ENCODE results near the gene CAMTA1. TPM values are rescaled to one million over a fixed set of nuclear protein-coding genes. Genes with fewer than 3 reads are reported as not detected.

CAMTA1 gene
- polyA plus RNA-seq, 1 experiment, result 23.1 TPM

GRCh38 chr1:6972399-6972798 lies 187.1 kb downstream of the CAMTA1 start:
- ChIA-PET CTCF (no interaction called here), POLR2A (no interaction called here)
- TF ChIP-seq, protein P1, sequence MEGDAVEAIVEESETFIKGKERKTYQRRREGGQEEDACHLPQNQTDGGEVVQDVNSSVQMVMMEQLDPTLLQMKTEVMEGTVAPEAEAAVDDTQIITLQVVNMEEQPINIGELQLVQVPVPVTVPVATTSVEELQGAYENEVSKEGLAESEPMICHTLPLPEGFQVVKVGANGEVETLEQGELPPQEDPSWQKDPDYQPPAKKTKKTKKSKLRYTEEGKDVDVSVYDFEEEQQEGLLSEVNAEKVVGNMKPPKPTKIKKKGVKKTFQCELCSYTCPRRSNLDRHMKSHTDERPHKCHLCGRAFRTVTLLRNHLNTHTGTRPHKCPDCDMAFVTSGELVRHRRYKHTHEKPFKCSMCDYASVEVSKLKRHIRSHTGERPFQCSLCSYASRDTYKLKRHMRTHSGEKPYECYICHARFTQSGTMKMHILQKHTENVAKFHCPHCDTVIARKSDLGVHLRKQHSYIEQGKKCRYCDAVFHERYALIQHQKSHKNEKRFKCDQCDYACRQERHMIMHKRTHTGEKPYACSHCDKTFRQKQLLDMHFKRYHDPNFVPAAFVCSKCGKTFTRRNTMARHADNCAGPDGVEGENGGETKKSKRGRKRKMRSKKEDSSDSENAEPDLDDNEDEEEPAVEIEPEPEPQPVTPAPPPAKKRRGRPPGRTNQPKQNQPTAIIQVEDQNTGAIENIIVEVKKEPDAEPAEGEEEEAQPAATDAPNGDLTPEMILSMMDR (IDR thresholded peaks at IDR 0.05; ENCODE audit: insufficient read depth, low read depth, low read length), result no peak
- H3K27me3 ChIP-seq (ENCODE audit: control insufficient read depth, insufficient read depth, low read length), result no peaks in the 10 kb centered on the region; the same call in 1 of the 2 replicates
- no peak overlapping the region for H3K4me3 ChIP-seq (ENCODE audit: low read depth, low read length)
- no peaks in the 10 kb centered on the region for H3K36me3 ChIP-seq (ENCODE audit: control insufficient read depth, insufficient read depth, low read length)
- no peak for DNase-seq (ENCODE audit: low read depth)

GRCh38 chr1:6975331-6976043 lies 190.2 kb downstream of the CAMTA1 start:
- DNase-seq (ENCODE audit: low read depth), result no peak

GRCh38 chr1:6976044-6976375 lies 190.8 kb downstream of the CAMTA1 start:
- ChIA-PET POLR2A (no interaction called here), CTCF (no interaction called here)
- TF ChIP-seq, protein P1 (IDR thresholded peaks at IDR 0.05; ENCODE audit: insufficient read depth, low read depth, low read length), result no peak
- H3K36me3 ChIP-seq (ENCODE audit: control insufficient read depth, insufficient read depth, low read length), result no peaks in the 10 kb centered on the region
- DNase-seq (ENCODE audit: low read depth), result no peak
- H3K4me3 ChIP-seq (ENCODE audit: low read depth, low read length), result no peak overlapping the region
- H3K27me3 ChIP-seq (ENCODE audit: control insufficient read depth, insufficient read depth, low read length), result no peaks in the 10 kb centered on the region; the same call in 1 of the 2 replicates

More at GRCh38 chr1:6975331-6976043, 190.2 kb downstream of the CAMTA1 start:
- no peak overlapping the region for H3K4me3 ChIP-seq (ENCODE audit: low read depth, low read length)
- POLR2A ChIA-PET, result no interaction called here
- H3K27me3 ChIP-seq (ENCODE audit: control insufficient read depth, insufficient read depth, low read length), result no peaks in the 10 kb centered on the region; the same call in 1 of the 2 replicates
- TF ChIP-seq, protein P1 (IDR thresholded peaks at IDR 0.05; ENCODE audit: insufficient read depth, low read depth, low read length), result no peak
- CTCF ChIA-PET, result no interaction called here
- no peaks in the 10 kb centered on the region for H3K36me3 ChIP-seq (ENCODE audit: control insufficient read depth, insufficient read depth, low read length)

DNA sequence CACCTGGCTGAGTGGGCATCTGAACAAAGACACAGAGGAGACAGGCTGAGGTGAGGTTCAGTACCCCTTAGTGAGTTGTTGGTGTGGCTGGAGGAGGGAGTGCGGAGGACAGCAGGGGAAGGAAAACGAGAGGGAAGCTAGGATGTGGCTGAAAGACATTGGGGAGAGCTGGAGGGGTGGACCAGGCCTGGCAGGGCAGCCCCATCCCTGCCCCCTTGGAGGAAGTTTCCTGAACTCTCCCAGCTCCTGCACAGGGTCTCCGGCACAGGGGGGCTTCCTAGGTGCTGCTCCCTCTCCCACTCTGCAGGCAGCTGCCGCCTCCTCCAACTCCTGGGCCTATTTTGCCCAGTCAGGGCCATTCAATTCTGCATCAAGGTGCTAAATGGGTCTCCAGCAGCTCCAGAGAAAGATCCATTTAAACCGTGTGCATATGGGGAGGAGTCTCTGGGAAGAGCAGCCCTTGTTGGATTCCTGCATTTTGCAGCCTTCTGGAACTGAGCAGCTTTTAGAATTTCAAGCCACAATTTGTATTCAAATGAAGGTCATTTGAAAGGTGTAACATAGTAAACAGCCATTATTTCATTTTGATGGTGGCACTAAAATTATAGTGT lies 193.9 kb downstream of the CAMTA1 start:
- TF ChIP-seq, protein P1 (IDR thresholded peaks at IDR 0.05; ENCODE audit: insufficient read depth, low read depth, low read length), result no peak
- Histone ChIP-seq H3K27me3 (ENCODE audit: control insufficient read depth, insufficient read depth, low read length) (no peaks in the 10 kb centered on the region; the same call in 1 of the 2 replicates), H3K36me3 (ENCODE audit: control insufficient read depth, insufficient read depth, low read length) (no peaks in the 10 kb centered on the region), H3K4me3 (ENCODE audit: low read depth, low read length) (no peak overlapping the region)
- ChIA-PET CTCF (interaction anchor here (0.9 to 1.4 kb wide), 2 partner anchors 11 to 13 kb away, joined by 3 read pairs; no protein-coding TSS in a partner anchor), POLR2A (no interaction called here)
- DNase-seq (ENCODE audit: low read depth), result no peak

- no peak for DNase-seq (ENCODE audit: low read depth)
- ChIA-PET POLR2A (no interaction called here), CTCF (no interaction called here)
- Histone ChIP-seq H3K36me3 (ENCODE audit: control insufficient read depth, insufficient read depth, low read length) (no peaks in the 10 kb centered on the region), H3K27me3 (ENCODE audit: control insufficient read depth, insufficient read depth, low read length) (peaks cover 2% of the 10 kb centered on the region; the same call in 1 of the 2 replicates), H3K4me3 (ENCODE audit: low read depth, low read length) (no peak overlapping the region)
- TF ChIP-seq, protein P1 (IDR thresholded peaks at IDR 0.05; ENCODE audit: insufficient read depth, low read depth, low read length), result no peak
These were observed 196.3 kb downstream of the CAMTA1 start for GRCh38 chr1:6981595-6981994.
